Measurements from ENCODE around the gene LIN28B. TPM values are rescaled to one million over a fixed set of nuclear protein-coding genes. Genes with fewer than 3 reads are reported as not detected.

Gene LIN28B
- polyA plus RNA-seq, 1 experiment = not detected

- TF ChIP-seq, protein P1, sequence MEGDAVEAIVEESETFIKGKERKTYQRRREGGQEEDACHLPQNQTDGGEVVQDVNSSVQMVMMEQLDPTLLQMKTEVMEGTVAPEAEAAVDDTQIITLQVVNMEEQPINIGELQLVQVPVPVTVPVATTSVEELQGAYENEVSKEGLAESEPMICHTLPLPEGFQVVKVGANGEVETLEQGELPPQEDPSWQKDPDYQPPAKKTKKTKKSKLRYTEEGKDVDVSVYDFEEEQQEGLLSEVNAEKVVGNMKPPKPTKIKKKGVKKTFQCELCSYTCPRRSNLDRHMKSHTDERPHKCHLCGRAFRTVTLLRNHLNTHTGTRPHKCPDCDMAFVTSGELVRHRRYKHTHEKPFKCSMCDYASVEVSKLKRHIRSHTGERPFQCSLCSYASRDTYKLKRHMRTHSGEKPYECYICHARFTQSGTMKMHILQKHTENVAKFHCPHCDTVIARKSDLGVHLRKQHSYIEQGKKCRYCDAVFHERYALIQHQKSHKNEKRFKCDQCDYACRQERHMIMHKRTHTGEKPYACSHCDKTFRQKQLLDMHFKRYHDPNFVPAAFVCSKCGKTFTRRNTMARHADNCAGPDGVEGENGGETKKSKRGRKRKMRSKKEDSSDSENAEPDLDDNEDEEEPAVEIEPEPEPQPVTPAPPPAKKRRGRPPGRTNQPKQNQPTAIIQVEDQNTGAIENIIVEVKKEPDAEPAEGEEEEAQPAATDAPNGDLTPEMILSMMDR (IDR thresholded peaks at IDR 0.05; ENCODE audit: insufficient read depth, low read depth, low read length) = no peak
- H3K4me3 ChIP-seq (ENCODE audit: low read depth, low read length) = no peak overlapping the region
- no peaks in the 10 kb centered on the region for H3K36me3 ChIP-seq (ENCODE audit: control insufficient read depth, insufficient read depth, low read length)
- no peak for DNase-seq (ENCODE audit: low read depth)
- ChIA-PET CTCF (interaction anchor here (1.5 kb wide), 1 partner anchor 19 kb away, joined by 5 read pairs; no protein-coding TSS in a partner anchor), POLR2A (no interaction called here)
- no peaks in the 10 kb centered on the region for H3K27me3 ChIP-seq (ENCODE audit: control insufficient read depth, insufficient read depth, low read length)
These were observed 149.4 kb downstream of the LIN28B start for GRCh38 chr6:105106260-105106659.

GRCh38 chr6:105107207-105107606 is 150.3 kb downstream of the LIN28B start:
- H3K27me3 ChIP-seq (ENCODE audit: control insufficient read depth, insufficient read depth, low read length) = no peaks in the 10 kb centered on the region
- no peak overlapping the region for H3K4me3 ChIP-seq (ENCODE audit: low read depth, low read length)
- no peaks in the 10 kb centered on the region for H3K36me3 ChIP-seq (ENCODE audit: control insufficient read depth, insufficient read depth, low read length)
- ChIA-PET POLR2A (interaction anchor here (0.6 kb wide), 1 partner anchor 10 kb away, joined by 3 read pairs; no protein-coding TSS in a partner anchor), CTCF (interaction anchor here (0.6 to 1.0 kb wide), 2 partner anchors 10 to 296 kb away, joined by 3 read pairs; partner anchors contain the start of gene PREP)
- TF ChIP-seq, protein P1 (IDR thresholded peaks at IDR 0.05; ENCODE audit: insufficient read depth, low read depth, low read length) = no peak
- DNase-seq (ENCODE audit: low read depth) = no peak

DNA sequence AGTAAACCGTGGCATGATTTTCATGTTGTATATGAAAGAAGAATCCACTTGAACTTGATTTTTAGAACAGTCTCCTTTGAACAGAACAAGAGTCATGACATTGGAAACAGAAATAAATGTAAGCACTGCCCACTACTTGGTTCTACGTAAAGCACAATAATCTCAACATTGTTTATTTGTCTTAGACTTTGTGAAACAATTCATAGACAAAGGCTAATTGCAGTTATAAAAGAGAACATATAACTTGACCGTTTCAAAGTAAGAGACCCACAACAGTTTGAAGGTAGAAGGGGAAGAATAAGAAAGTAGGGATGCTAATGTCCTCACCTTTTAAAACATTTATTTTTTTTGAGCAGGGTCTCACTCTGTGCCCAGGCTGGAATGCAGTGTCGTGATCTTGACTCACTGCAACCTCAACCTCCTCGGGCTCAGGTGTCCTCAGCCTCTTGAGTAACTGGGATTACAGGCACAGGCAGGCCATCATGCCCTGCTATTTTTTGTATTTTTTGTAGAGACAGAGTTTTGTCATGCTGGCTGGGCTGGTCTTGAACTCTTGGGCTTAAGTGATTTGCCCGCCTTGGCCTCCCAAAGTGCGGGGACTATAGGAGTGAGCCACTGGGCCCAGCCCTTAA is 151.8 kb downstream of the LIN28B start:
- Histone ChIP-seq H3K4me3 (ENCODE audit: low read depth, low read length) (no peak overlapping the region), H3K27me3 (ENCODE audit: control insufficient read depth, insufficient read depth, low read length) (no peaks in the 10 kb centered on the region), H3K36me3 (ENCODE audit: control insufficient read depth, insufficient read depth, low read length) (no peaks in the 10 kb centered on the region)
- DNase-seq (ENCODE audit: low read depth) = no peak
- TF ChIP-seq, protein P1 (IDR thresholded peaks at IDR 0.05; ENCODE audit: insufficient read depth, low read depth, low read length) = no peak
- POLR2A ChIA-PET = no interaction called here
- CTCF ChIA-PET = no interaction called here

DNA sequence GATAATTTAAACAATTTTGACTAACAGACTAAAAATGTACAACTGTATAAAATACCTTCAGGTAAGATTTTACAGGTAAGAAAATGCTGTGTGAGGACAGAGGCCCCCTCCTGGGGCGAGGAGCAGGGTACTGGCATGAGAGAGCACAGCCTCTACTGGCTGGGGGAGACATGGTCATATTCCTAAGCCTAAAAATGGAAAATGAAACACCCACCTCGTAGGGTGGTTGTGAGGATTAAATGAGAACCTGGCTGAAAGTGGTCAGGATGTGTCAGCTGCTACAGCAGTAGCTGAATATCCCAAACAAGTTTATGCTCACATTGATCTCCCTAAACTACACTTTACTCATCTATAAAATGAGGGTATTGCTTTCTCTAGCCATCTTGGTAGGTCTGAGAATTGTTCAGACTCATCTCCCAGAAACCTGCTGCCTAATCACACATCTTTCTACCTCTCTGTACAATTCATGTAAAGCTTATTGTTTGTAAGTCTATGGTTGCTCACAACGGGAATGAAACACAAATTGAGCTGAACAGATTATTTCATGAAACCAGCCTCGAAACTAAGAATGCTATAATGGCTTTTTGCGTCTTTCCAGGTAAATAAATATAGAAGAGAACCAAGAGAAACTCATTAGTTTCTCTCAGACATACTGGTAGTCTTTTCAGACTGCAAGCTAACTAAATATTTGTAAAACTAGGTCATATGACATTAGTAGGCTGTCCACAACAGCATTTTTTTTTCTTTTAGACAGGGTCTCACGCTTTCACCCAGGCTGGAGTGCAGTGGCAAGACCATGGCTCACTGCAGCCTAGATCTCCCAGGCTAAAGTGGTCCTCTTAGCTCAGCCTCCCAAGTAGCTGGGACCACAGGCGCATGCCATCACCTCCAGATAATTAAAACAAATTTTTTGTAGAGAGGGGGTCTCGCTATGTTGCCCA is 153.3 kb downstream of the LIN28B start:
- POLR2A ChIA-PET = no interaction called here
- no peak for DNase-seq (ENCODE audit: low read depth)
- no peaks in the 10 kb centered on the region for H3K27me3 ChIP-seq (ENCODE audit: control insufficient read depth, insufficient read depth, low read length)
- no peak overlapping the region for H3K4me3 ChIP-seq (ENCODE audit: low read depth, low read length)
- TF ChIP-seq, protein P1 (IDR thresholded peaks at IDR 0.05; ENCODE audit: insufficient read depth, low read depth, low read length) = no peak
- no peaks in the 10 kb centered on the region for H3K36me3 ChIP-seq (ENCODE audit: control insufficient read depth, insufficient read depth, low read length)
- CTCF ChIA-PET = interaction anchor here (1.1 to 1.3 kb wide), 3 partner anchors 11 to 291 kb away, joined by 3 read pairs; no protein-coding TSS in a partner anchor

- no peak for DNase-seq (ENCODE audit: low read depth)
- H3K36me3 ChIP-seq (ENCODE audit: control insufficient read depth, insufficient read depth, low read length) = no peaks in the 10 kb centered on the region
- no peaks in the 10 kb centered on the region for H3K27me3 ChIP-seq (ENCODE audit: control insufficient read depth, insufficient read depth, low read length)
- ChIA-PET POLR2A (no interaction called here), CTCF (interaction anchor here (1.1 to 1.3 kb wide), 3 partner anchors 12 to 290 kb away, joined by 3 read pairs; no protein-coding TSS in a partner anchor)
- no peak overlapping the region for H3K4me3 ChIP-seq (ENCODE audit: low read depth, low read length)
- TF ChIP-seq, protein P1 (IDR thresholded peaks at IDR 0.05; ENCODE audit: insufficient read depth, low read depth, low read length) = no peak
These were observed 154.2 kb downstream of the LIN28B start for GRCh38 chr6:105111105-105111504.

Measured in BJ (cell line).